H1 (cell line): ENCODE results near the gene DUSP23. TPM values are rescaled to one million over a fixed set of nuclear protein-coding genes. Genes with fewer than 3 reads are reported as not detected.

Source experiments
- CTCF ChIA-PET: fragments of 300-600 bp; sonication (Branson Sonifier 250); formaldehyde crosslinking; loops from one replicate; lab custom pipeline; 2021; ENCODE audit not compliant: partially characterized antibody; lab: Charles Lee
- POLR2A ChIA-PET: fragments of 300-600 bp; sonication (Branson Sonifier 250); formaldehyde crosslinking; loops from one replicate; lab custom pipeline; 2021; ENCODE audit warnings: inconsistent platforms; ENCODE audit not compliant: partially characterized antibody; lab: Charles Lee
- DNase-seq, 2 experiments: peaks; one replicate each; pipeline versions ENCODE4 v3.0.0 to v3.0.0-alpha.2; 2010 to 2022; ENCODE audit warnings: low spot score in 2 of 2, low read depth in 1 of 2, mixed read lengths in 1 of 2
- FAIRE-seq: peaks from 2 replicates; lab custom pipeline; 2011; peaks lifted over from hg19 to GRCh38; lab: Jason Lieb, UNC
- H2AFZ ChIP-seq: 2 replicates; pipeline ENCODE4 v1.8.1; 2012; ENCODE audit warnings: low read length, inconsistent platforms
- H2AK5ac ChIP-seq: 2 replicates; pipeline ENCODE4 v1.6.1; 2013; ENCODE audit warnings: low read depth, low read length
- H2BK120ac ChIP-seq: replicated peaks from 2 replicates; pipeline ENCODE3; 2013; ENCODE audit warnings: low read depth, low read length, inconsistent platforms
- H2BK12ac ChIP-seq: 2 replicates; pipeline ENCODE4 v1.6.1; 2013; ENCODE audit warnings: low read depth, low read length
- H2BK15ac ChIP-seq: 2 replicates; pipeline ENCODE4 v1.6.1; 2013; ENCODE audit warnings: low read length
- H2BK20ac ChIP-seq: 2 replicates; pipeline ENCODE4 v1.6.1; 2013; ENCODE audit warnings: low read length
- H2BK5ac ChIP-seq: 2 replicates; pipeline ENCODE4 v1.6.1; 2013; ENCODE audit warnings: low read depth, low read length
- H3K14ac ChIP-seq: 2 replicates; pipeline ENCODE4 v1.6.1; 2013; ENCODE audit warnings: inconsistent platforms; ENCODE audit not compliant: insufficient read length
- H3K18ac ChIP-seq: 2 replicates; pipeline ENCODE4 v1.6.1; 2013; ENCODE audit warnings: low read length; ENCODE audit errors: extremely low read depth
- H3K23ac ChIP-seq: 2 replicates; pipeline ENCODE4 v1.6.1; 2013; ENCODE audit warnings: inconsistent platforms; ENCODE audit not compliant: insufficient read length
- H3K23me2 ChIP-seq: 2 replicates; pipeline ENCODE4 v1.6.1; 2013; ENCODE audit warnings: low read depth, low read length
- H3K27ac ChIP-seq: 2 replicates; pipeline ENCODE4 v1.6.1; 2011; ENCODE audit warnings: low read depth, low read length, inconsistent platforms
- H3K27me3 ChIP-seq, 4 experiments: replicated peaks in 1 of 4; 1 replicate in 1 of 4; 2 replicates in 3 of 4; pipeline versions ENCODE4 v1.6.1 to v1.8.1; 2011 to 2013; ENCODE audit warnings: low read length in 3 of 4, mild to moderate bottlenecking in 3 of 4, inconsistent platforms in 2 of 4, mixed read lengths in 2 of 4, moderate library complexity in 1 of 4; ENCODE audit not compliant: control insufficient read depth in 3 of 4, insufficient read depth in 3 of 4; ENCODE audit errors: extremely low read depth in 1 of 4
- H3K36me3 ChIP-seq, 4 experiments: 2 replicates each; pipeline versions ENCODE4 v1.6.1 to v1.8.1; 2011 to 2013; ENCODE audit warnings: mild to moderate bottlenecking in 4 of 4, low read length in 3 of 4, moderate library complexity in 2 of 4, control low read depth in 1 of 4, inconsistent platforms in 1 of 4; ENCODE audit not compliant: insufficient read depth in 4 of 4, control insufficient read depth in 2 of 4
- H3K4ac ChIP-seq: replicated peaks from 2 replicates; pipeline ENCODE3; 2013; ENCODE audit warnings: low read length, low read depth, mixed read lengths, inconsistent platforms; ENCODE audit not compliant: insufficient read length
- H3K4me1 ChIP-seq, 4 experiments: replicated peaks in 1 of 4; 1 replicate in 1 of 4; 2 replicates in 3 of 4; pipeline versions ENCODE4 v1.6.1 to v1.8.1; 2011 to 2013; ENCODE audit warnings: low read length in 3 of 4, inconsistent platforms in 2 of 4, mixed read lengths in 1 of 4; ENCODE audit not compliant: insufficient read depth in 4 of 4, control insufficient read depth in 3 of 4
- H3K4me2 ChIP-seq, 2 experiments: 2 replicates each; pipeline versions ENCODE4 v1.6.1 to v1.8.1; 2011 to 2013; ENCODE audit warnings: low read depth in 2 of 2, low read length in 2 of 2, control low read depth in 1 of 2, inconsistent platforms in 1 of 2, mild to moderate bottlenecking in 1 of 2; ENCODE audit not compliant: insufficient read depth in 1 of 2
- H3K4me3 ChIP-seq, 4 experiments: fragments of 200-600, 300-600 bp in 1 of 4; sonication (generic), shearing (Covaris generic), sonication (Bioruptor Twin) in 1 of 4; 2 replicates each; pipeline versions ENCODE4 v1.5.1 to v1.8.1; 2011 to 2016; ENCODE audit warnings: low read length in 4 of 4, low read depth in 3 of 4, control low read depth in 2 of 4, inconsistent platforms in 2 of 4, mild to moderate bottlenecking in 2 of 4, mixed read lengths in 1 of 4, moderate library complexity in 1 of 4; ENCODE audit not compliant: insufficient read depth in 2 of 4; ENCODE audit errors: extremely low read depth in 1 of 4
- H3K56ac ChIP-seq: replicated peaks from 2 replicates; pipeline ENCODE3; 2013; ENCODE audit warnings: low read depth, mild to moderate bottlenecking, mixed read lengths, low read length, inconsistent platforms; ENCODE audit not compliant: insufficient read length
- H3K79me1 ChIP-seq: 2 replicates; pipeline ENCODE4 v1.6.1; 2013; ENCODE audit warnings: low read depth, low read length, control low read depth
- H3K79me2 ChIP-seq, 2 experiments: 2 replicates each; pipeline versions ENCODE4 v1.6.1 to v1.8.1; 2012 to 2013; ENCODE audit warnings: low read length in 2 of 2, mild to moderate bottlenecking in 2 of 2, inconsistent platforms in 1 of 2; ENCODE audit not compliant: insufficient read depth in 2 of 2, control insufficient read depth in 1 of 2
- H3K9ac ChIP-seq, 4 experiments: replicated peaks in 1 of 4; 1 replicate in 1 of 4; 2 replicates in 3 of 4; pipeline versions ENCODE4 v1.6.1 to v1.8.1; 2011 to 2013; ENCODE audit warnings: low read depth in 3 of 4, low read length in 3 of 4, control low read depth in 2 of 4, mild to moderate bottlenecking in 2 of 4, moderate library complexity in 2 of 4, inconsistent platforms in 1 of 4; ENCODE audit errors: extremely low read depth in 1 of 4
- H3K9me3 ChIP-seq, 2 experiments: 2 replicates each; pipeline versions ENCODE4 v1.6.1 to v1.8.1; 2012 to 2013; ENCODE audit warnings: mild to moderate bottlenecking in 2 of 2, moderate library complexity in 2 of 2, control low read depth in 1 of 2, inconsistent platforms in 1 of 2, low read depth in 1 of 2, low read length in 1 of 2, mixed read lengths in 1 of 2; ENCODE audit not compliant: insufficient read depth in 2 of 2
- H4K20me1 ChIP-seq, 2 experiments: replicated peaks in 1 of 2; 2 replicates each; pipeline versions ENCODE3 to v1.8.1; 2011 to 2013; ENCODE audit warnings: inconsistent platforms in 2 of 2, low read length in 2 of 2, mild to moderate bottlenecking in 1 of 2; ENCODE audit not compliant: insufficient read depth in 2 of 2, control insufficient read depth in 1 of 2
- H4K5ac ChIP-seq: 2 replicates; pipeline ENCODE4 v1.6.1; 2013; ENCODE audit warnings: low read length, low read depth, mixed read lengths, inconsistent platforms; ENCODE audit not compliant: insufficient read length
- H4K8ac ChIP-seq: 2 replicates; pipeline ENCODE4 v1.8.0; 2013; ENCODE audit warnings: mild to moderate bottlenecking, moderate library complexity, low read length, inconsistent platforms; ENCODE audit not compliant: insufficient read depth; ENCODE audit errors: extremely low read depth
- H4K91ac ChIP-seq: replicated peaks from 2 replicates; pipeline ENCODE3; 2013; ENCODE audit warnings: low read length, mixed read lengths, inconsistent platforms; ENCODE audit not compliant: insufficient read length
- E2F6 ChIP-seq: IDR thresholded peaks from 2 replicates; pipeline ENCODE4 v1.6.1; 2012; ENCODE audit warnings: inconsistent platforms
- WGBS, 2 experiments: shearing (Covaris generic) in 1 of 2; methylation state at CpG; one replicate each; pipeline versions ENCODE4 v1.1.6 to v1.1.7; 2013 to 2015; ENCODE audit warnings: low lambda C conversion rate in 2 of 2, mixed read lengths in 2 of 2, inconsistent platforms in 1 of 2, low coverage in 1 of 2, missing lambda C conversion rate in 1 of 2; ENCODE audit not compliant: insufficient replicate concordance in 2 of 2, insufficient coverage in 1 of 2, insufficient read length in 1 of 2; ENCODE audit errors: extremely low coverage in 1 of 2, missing lambda C conversion rate in 1 of 2; 5-methylcytosine and 5-hydroxymethylcytosine counted together
- polyA plus RNA-seq, 7 experiments: library from polyadenylated mRNA; depleted of rRNA in 3 of 7; stranded (reverse) in 5 of 7; unstranded in 2 of 7; fragments of >200 nt in 5 of 7; fragments of 200-250 nt in 2 of 7; gene quantifications; 1 replicate in 5 of 7; 2 replicates in 1 of 7; 4 replicates in 1 of 7; pipeline versions ENCODE4 v1.2.1 to v1.2.3, GENCODE V29; 2011 to 2013; ENCODE audit warnings: missing spikeins in 2 of 7, mixed read lengths in 2 of 7
- total RNA-seq: library from RNA; stranded (reverse); fragmentation: NEBNext Ultra II Directional; extraction: Animal tissue kit (Norgen Biotek cat#: 25700); gene quantifications from 2 replicates; pipeline ENCODE4 v1.2.1, GENCODE V29; 2021

The DUSP23 gene
- total and polyA plus RNA-seq, 2 of the 8 experiments (the other 6 are each of a cell fraction or from before 2014, with no cell fraction given), result 45.8 to 80.1 TPM

DNA sequence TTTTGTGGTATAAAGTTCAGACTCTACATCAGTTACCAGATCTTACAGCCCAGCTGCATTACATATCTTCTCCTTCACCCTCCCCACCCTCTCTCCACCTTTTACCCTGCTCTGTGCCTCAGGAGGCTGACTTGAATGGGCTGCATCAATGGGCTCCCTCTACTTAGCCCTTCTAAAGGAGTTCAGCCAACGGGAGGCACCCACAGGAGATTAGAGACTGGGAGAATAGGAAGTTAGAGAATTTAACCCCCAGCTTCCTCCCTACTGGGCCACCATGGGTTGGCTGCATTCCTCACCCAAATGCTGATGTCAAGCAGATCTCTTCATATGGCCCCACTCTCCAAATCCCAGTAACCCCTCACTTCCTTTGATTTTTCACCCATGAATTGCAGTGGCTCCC lies 17.1 kb upstream of the DUSP23 start:
- no peak overlapping the region for H3K56ac ChIP-seq
- no peaks in the 10 kb centered on the region; a peak in 1 of 4 replicates for H3K9me3 ChIP-seq
- no peak overlapping the region for H4K5ac ChIP-seq
- no peak for FAIRE-seq
- no peak overlapping the region for H2BK12ac ChIP-seq
- no peak overlapping the region for H3K27ac ChIP-seq
- no peak overlapping the region for H3K4me3 ChIP-seq
- no peak overlapping the region for H2BK120ac ChIP-seq
- H3K79me1 ChIP-seq, result no peaks in the 10 kb centered on the region
- H2BK5ac ChIP-seq, result no peak overlapping the region
- H2AFZ ChIP-seq, result no peak overlapping the region
- H4K20me1 ChIP-seq, result no peaks in the 10 kb centered on the region
- no peak overlapping the region for H4K8ac ChIP-seq
- H3K79me2 ChIP-seq, result no peaks in the 10 kb centered on the region
- CTCF ChIA-PET, result interaction anchor here (0.6 kb wide), 1 partner anchor 567 kb away, joined by 6 read pairs; no protein-coding TSS in a partner anchor
- H3K27me3 ChIP-seq, result no peaks in the 10 kb centered on the region
- no peak for TF ChIP-seq E2F6
- no peak overlapping the region for H2BK20ac ChIP-seq
- no peak overlapping the region for H3K23ac ChIP-seq
- H3K14ac ChIP-seq, result no peak overlapping the region
- no peaks in the 10 kb centered on the region for H3K4me1 ChIP-seq
- no peak overlapping the region for H3K4me2 ChIP-seq
- no peak overlapping the region for H2AK5ac ChIP-seq
- H3K4ac ChIP-seq, result no peak overlapping the region
- no peak for DNase-seq
- no peaks in the 10 kb centered on the region for H3K36me3 ChIP-seq
- 75% methylated on average over 1 of the region's 1 CpG; no CpG with 5 or more reads in 1 of the 2 experiments for WGBS, 2 experiments
- H2BK15ac ChIP-seq, result no peak overlapping the region
- no peak overlapping the region for H4K91ac ChIP-seq
- no peak overlapping the region for H3K9ac ChIP-seq
- POLR2A ChIA-PET, result no interaction called here
- H3K23me2 ChIP-seq, result no peaks in the 10 kb centered on the region
- no peak overlapping the region for H3K18ac ChIP-seq
